ENCODE measurements around the gene BCL2L1. TPM values are rescaled to one million over a fixed set of nuclear protein-coding genes. Genes with fewer than 3 reads are reported as not detected.

The BCL2L1 gene
- total and polyA plus RNA-seq, 2 experiments from 2014 or later = 42.4 to 110 TPM

- TF ChIP-seq CREB1 (CRISPR knock-in tag; IDR thresholded peaks at IDR 0.05; ENCODE audit: low read depth) (no peak), ZNF462 (CRISPR knock-in tag; IDR thresholded peaks at IDR 0.05) (no peak), ZNF331 (CRISPR knock-in tag; IDR thresholded peaks at IDR 0.05; ENCODE audit: low read depth) (no peak)
Measured at GRCh38 chr20:31767805-31768204, 45.1 kb upstream of the BCL2L1 start (continued).

GRCh38 chr20:31764641-31765305 lies 42.1 kb upstream of the BCL2L1 start:
- no peaks in the 10 kb centered on the region for H3K9me3 Mint-ChIP-seq
- Histone ChIP-seq H3K79me2 (replicated peaks; ENCODE audit: insufficient read depth) (peaks cover 56% of the 10 kb centered on the region), H4K20me1 (replicated peaks; ENCODE audit: insufficient read depth) (peaks cover 41% of the 10 kb centered on the region), H3K9me2 (ENCODE audit: insufficient read depth) (no peaks in the 10 kb centered on the region), H3K27ac (ENCODE audit: low read depth) (no peak overlapping the region), H3F3A (replicated peaks; ENCODE audit: low read depth) (0 out of 2 replicates have a peak, but pooled peaks cover 4% of the 10 kb centered on the region), H2AFZ (no peak overlapping the region), H3K27me3 (ENCODE audit: insufficient read depth) (no peaks in the 10 kb centered on the region), H3K4me2 (no peak overlapping the region), H3K36me3 (ENCODE audit: insufficient read depth) (peaks cover 59% of the 10 kb centered on the region), H3K4me1 (ENCODE audit: insufficient read depth) (0 out of 2 replicates have a peak, but pooled peaks cover 3% of the 10 kb centered on the region), H3K4me3 (no peak overlapping the region)
- DNase-seq (ENCODE audit: low spot score) = no peak
- ATAC-seq = no peak
- H3K4me1 Mint-ChIP-seq = peaks cover 7% of the 10 kb centered on the region; the same call in 2 of the 3 replicates
- peaks cover 84% of the 10 kb centered on the region for H3K36me3 Mint-ChIP-seq (ENCODE audit: low read depth)
- H3K4me3 Mint-ChIP-seq = no peak overlapping the region
- H3K27ac Mint-ChIP-seq = no peak overlapping the region
- H3K27me3 Mint-ChIP-seq (ENCODE audit: insufficient read depth, low read depth, poor library complexity) = no peaks in the 10 kb centered on the region
- TF ChIP-seq NANOG (IDR thresholded peaks at IDR 0.05; ENCODE audit: borderline replicate concordance) (no peak), ZNF114 (CRISPR knock-in tag; IDR thresholded peaks at IDR 0.05) (no peak), EZH2 (IDR thresholded peaks at IDR 0.05; ENCODE audit: low read depth, unreplicated experiment) (no peak), POLR2AphosphoS5 (IDR thresholded peaks at IDR 0.05; ENCODE audit: low read depth) (no peak), JUNB (IDR thresholded peaks at IDR 0.05; ENCODE audit: unreplicated experiment) (no peak), STAT1 (IDR thresholded peaks at IDR 0.05; ENCODE audit: unreplicated experiment) (no peak), CTCF (conservative IDR thresholded peaks at IDR 0.05; ENCODE audit: low read depth in 2 of 2) (no peak), CREB1 (CRISPR knock-in tag; IDR thresholded peaks at IDR 0.05; ENCODE audit: low read depth) (no peak), ETS1 (IDR thresholded peaks at IDR 0.05) (no peak)

Measured in GM23338 (cell line).